NCI-H526 (cell line): ENCODE data around the gene PGAM2.

Experiments
- DNase-seq, 2 experiments: peaks; one replicate each; lab custom pipeline; 2025; lab: John Stamatoyannopoulos, UW

PGAM2 gene

GRCh38 chr7:44085546-44085945 lies 20.2 kb upstream of the PGAM2 start:
- DNase-seq, result no peak

GRCh38 chr7:44084701-44085100 lies 19.3 kb upstream of the PGAM2 start:
- no peak for DNase-seq

GRCh38 chr7:44083796-44084195 lies 18.4 kb upstream of the PGAM2 start:
- no peak for DNase-seq

GRCh38 chr7:44082541-44083207 lies 17.3 kb upstream of the PGAM2 start:
- peak; percentile 98 to 99 for DNase-seq

- no peak for DNase-seq
Observed at GRCh38 chr7:44081266-44081748, 15.9 kb upstream of the PGAM2 start.

DNA sequence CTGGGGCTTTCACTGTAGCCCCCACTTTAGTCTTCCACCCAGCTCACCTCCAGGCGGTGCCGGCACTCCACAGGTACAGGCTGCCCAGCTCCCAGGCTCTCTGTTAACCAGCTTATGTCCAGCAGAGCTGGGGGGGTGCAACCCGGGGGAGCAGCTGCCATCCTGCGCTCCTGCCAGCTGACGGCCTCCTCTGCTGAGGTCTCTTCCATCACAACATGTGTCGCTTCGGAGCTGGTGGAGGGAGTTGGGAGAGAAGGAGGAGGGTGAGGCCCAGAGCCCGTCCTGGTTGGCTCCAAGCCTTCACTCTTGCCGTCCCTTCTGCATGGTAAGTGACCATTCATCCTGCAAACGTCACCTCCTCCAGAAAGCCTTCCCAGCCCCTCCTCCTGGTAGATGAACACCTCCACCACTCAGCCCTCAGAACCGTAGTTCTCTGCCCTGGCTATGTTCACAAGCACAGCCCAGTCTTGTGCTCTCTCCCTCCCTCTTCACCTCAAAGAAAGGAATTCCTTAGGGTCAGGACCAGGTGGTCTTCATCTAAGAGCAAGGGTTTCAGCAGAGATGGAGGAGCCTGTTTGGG lies 15.4 kb upstream of the PGAM2 start:
- DNase-seq, result no peak

DNA sequence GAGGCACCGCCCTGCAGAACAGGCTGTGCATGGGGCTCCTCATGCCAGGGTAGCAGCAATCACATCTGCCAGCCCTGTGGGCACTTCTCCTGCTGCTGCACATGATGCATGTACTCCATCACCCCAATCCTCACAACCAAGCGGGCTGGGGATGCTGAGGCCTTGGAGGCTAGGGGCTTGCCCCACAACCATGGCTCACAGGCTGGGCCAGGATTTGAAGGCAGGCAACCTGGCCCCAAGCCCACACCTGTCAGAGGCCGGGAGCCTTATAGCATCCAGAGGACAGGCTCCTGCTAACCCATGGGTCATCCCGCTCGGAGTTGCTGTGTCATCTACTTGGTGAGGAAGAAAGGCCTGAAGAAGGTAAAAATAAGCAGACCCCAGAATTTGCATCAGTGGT lies 14.8 kb upstream of the PGAM2 start:
- no peak for DNase-seq

DNA sequence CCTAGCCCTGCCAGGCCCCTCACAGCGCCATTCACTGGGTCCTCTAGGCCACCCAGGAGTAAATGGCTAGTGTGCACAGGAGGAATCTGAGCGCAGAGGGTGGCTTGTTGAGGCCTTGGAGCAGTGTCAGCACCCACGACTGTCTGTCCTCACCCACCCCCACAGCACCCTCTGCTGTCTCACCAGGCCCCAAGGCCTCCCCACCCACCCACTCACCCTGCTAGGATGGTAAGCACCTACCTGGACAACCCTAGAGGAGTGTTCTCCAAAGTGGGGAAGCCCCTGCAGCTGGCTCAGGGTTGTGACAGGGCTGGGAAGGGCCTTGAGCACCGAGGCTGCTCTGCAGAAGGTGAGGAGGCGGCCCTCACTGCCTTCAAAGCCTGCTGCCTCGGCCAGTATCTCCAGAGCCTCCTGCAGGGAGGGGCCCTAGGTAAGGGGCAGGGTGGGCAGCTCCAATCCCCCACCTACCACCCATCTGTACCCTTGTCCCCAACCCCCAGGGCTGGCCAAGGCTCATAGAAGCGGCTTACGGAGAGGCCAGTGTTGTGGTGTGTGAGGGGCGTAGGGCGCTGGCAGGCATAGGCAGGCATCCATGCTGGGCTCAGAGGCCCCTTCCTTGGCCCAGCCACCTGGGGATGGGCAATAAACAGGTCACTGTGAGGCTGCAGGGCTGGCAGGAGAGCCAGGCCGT lies 14.1 kb upstream of the PGAM2 start:
- DNase-seq, result no peak

- no peak for DNase-seq
Observed at GRCh38 chr7:44078521-44078920, 13.2 kb upstream of the PGAM2 start.

GRCh38 chr7:44077681-44078091 lies 12.3 kb upstream of the PGAM2 start:
- DNase-seq, result no peak

DNA sequence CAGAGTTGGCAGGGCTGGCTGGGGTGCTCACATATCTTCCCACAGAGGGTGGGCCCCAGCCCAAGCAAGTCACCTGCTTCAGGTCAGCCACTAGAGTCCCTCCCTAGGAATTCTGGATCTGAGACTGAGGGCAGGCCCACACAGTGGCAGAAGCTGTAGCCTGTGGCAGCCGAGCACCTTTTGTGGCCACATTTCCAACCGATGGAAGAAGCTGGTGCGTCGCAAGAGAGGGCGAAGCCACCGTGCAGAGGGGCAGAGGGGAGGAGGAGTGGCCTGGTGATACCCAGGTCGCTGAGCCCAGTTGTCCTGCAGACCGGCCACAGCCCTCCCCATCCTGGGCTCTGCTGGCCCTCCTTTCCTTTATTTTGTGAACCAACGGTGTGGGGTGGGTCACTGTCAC lies 11.7 kb upstream of the PGAM2 start:
- no peak for DNase-seq

DNA sequence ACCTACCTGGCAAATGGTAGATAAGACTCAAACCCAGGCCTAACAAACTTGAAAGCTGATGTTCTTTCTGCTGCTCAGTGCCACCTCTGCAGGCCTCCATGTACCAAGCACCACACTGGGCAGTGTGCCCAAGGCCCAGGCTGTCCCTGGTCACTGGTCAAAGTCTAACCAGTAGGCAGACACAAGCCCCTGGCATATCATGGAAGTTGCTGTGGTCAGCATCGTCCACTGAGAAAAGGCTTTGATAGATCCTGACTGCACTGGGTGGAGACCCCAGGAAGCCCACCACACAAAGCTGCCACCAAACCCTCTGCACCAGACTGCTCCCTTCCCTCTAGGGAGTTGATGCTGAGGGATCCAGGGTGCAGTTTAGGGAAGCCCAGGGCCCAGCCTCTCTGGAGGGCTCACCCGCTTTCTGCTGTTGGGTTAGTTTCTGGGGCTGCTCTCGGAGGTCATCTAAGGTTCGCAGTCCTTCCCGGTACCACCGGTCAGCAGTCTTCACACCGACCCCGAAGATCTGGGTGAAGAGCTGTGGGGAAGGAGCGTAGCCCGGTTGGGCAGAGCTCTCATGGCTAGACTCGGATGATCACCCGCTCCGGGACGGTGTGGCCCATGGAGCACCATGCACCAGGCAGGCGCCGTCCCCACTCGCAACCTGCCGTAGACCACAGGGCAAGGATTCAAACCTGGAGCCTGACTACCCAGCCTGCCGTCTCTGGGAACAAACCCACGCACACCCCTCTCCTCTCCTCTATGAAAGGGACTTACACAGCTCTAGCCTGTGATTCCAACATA lies 10.9 kb upstream of the PGAM2 start:
- no peak for DNase-seq

- DNase-seq, result no peak
Observed at GRCh38 chr7:44075296-44076075, 10.1 kb upstream of the PGAM2 start.

- DNase-seq, result no peak
Observed at GRCh38 chr7:44074349-44074695, 9.0 kb upstream of the PGAM2 start.

GRCh38 chr7:44073664-44074348 lies 8.4 kb upstream of the PGAM2 start:
- DNase-seq, result no peak

DNA sequence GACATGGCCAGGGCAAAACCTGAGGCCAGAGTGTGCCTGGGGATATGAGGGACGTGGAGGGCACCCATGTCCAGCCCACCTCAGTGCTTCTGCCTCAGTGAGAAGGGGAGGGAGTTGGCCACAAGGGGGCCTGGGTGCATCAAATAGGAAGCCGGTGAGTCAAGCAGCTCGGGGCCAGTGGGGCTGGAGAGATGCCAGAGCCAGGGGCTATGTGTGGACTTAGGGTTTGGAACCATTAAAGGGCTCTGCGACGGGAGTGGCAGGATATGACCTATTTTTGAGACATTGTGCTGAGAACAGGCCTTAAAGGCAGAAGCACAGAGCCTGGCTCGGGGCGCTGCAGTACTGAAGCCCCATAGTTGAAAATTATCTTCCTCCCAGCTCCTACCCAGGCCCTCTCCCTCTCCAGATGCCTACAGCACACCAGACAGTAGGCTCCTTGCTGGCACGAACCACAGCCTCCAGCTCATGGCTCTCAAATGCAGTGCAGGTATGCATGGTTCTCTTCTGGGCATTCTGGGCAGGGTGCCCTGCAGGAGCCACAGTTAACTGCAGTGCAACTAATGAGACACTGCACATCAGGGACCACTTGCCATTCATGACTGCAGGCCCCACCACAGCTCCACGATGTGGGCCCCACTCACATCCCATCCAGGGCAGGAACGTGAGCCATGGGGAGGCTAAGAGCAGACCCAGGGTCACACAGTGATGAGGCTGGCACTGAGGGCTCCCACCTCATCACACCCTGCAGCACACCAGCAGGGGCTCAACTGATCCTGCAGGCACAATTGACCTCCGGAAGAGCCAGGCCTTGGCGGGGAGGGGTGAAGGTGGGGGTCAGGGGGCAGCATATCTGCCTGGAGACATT lies 7.2 kb upstream of the PGAM2 start:
- peak in 1 of 2 experiments; percentile 73 for DNase-seq

GRCh38 chr7:44071726-44072363 lies 6.5 kb upstream of the PGAM2 start:
- DNase-seq, result no peak

GRCh38 chr7:44068054-44068453 lies 2.7 kb upstream of the PGAM2 start:
- no peak for DNase-seq

DNA sequence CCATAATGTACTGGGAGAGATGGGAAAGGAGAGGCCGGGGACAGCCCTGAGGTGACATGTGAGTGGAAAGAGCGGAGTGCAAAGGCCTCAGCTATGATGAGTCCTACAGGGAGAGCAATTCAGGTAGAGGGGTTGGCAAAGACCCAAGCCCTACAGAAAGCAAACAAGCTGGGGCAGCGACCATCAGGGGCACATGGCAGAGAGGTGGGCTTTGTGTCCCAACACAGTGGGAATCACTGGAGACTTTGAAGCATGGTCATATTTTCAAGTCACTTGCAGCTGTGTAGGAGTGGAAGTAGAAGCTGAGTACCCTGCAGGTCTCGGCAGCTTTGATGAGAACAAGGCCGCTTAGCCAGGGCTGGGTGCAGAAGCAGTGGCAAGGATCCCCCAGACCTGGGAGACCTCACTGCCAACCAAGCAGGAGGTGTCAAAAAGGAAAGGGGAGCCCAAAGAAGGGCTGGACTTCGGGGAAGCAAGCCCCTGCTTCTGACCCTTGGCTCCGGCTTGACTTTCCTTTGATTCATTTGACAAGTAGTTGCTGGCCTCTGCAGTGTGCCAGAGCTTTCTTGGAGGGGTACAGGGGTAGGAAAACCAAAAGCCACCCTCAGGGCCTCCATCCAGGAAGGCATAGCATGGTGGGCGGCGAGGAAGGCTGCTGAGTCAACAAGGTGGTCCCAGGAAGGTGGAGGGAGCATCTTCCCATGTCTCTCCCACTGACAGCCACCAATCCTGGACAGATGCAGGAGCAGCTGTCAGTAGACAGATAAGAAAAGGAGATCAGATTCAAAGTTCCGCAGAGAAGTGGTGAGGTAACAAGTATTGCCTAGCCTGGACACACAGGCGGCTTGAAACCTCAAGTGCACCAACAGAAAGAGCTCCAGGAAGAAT lies 1.9 kb upstream of the PGAM2 start:
- DNase-seq, result no peak
